Breast epithelium (tissue), 4 donors: ENCODE results near the gene CFL1. TPM values are rescaled to one million over a fixed set of nuclear protein-coding genes. Genes with fewer than 3 reads are reported as not detected.
"Not testable (repeated sequence)": the region's sequence is repeated elsewhere in the genome, so short reads cannot be mapped to it uniquely, and the experiment has no call there.

Experiments
- DNase-seq, 2 donors: peaks; one replicate each; pipeline ENCODE4 v3.0.0-alpha.2; 2019; ENCODE audit warnings: low spot score in 2 of 2
- H3K27ac ChIP-seq, 2 donors: fragments of 200-600 bp; sonication (generic) in 1 of 2; one replicate each; pipeline ENCODE4 v1.5.1; 2016 to 2019; ENCODE audit warnings: mild to moderate bottlenecking in 1 of 2
- H3K27me3 ChIP-seq, 2 donors: fragments of 200-600 bp; sonication (generic) in 1 of 2; one replicate each; pipeline versions ENCODE4 v1.5.1 to v1.6.0; 2017 to 2019; ENCODE audit warnings: control low read depth in 1 of 2, mild to moderate bottlenecking in 1 of 2
- H3K36me3 ChIP-seq: fragments of 200-600 bp; one replicate; pipeline ENCODE4 v1.5.1; 2019
- H3K4me1 ChIP-seq, 2 donors: fragments of 200-600 bp; sonication (generic); one replicate each; pipeline ENCODE4 v1.5.1; 2016 to 2019; ENCODE audit warnings: control low read depth in 1 of 2
- H3K4me3 ChIP-seq, 3 donors: fragments of 200-600 bp; sonication (generic); 1 replicate in 2 of 3; 2 replicates in 1 of 3; pipeline ENCODE4 v1.5.1; 2016 to 2019; ENCODE audit warnings: mild to moderate bottlenecking in 3 of 3, moderate library complexity in 2 of 3
- H3K9me3 ChIP-seq, 2 donors: fragments of 200-600 bp; sonication (generic) in 1 of 2; one replicate each; pipeline ENCODE4 v1.5.1; 2016 to 2019; ENCODE audit warnings: control low read depth in 1 of 2
- POLR2A ChIP-seq: fragments of 450-650 bp; IDR thresholded peaks from one replicate; pipeline ENCODE4 v1.6.1; 2016; ENCODE audit warnings: antibody characterized with exemption, mild to moderate bottlenecking, moderate library complexity
- POLR2AphosphoS5 ChIP-seq, 3 donors: sonication (generic); formaldehyde crosslinking; IDR thresholded peaks; one replicate each; pipeline ENCODE4 v1.6.1; 2017; ENCODE audit warnings: antibody characterized with exemption in 3 of 3
- intact Hi-C: fragments of 100-400 bp; cut with DNase I; formaldehyde crosslinking; loops from one replicate; pipeline ENCODE4 v1.15.1; 2023; ENCODE audit warnings: low total_unique reads
- total RNA-seq, 3 donors: library from RNA; depleted of rRNA; stranded (reverse); fragments of >200 nt; gene quantifications; one replicate each; pipeline ENCODE4 v1.1.0, GENCODE V29; 2016
- TF ChIP-seq, protein P1 (sequence below), 3 donors: fragments of 450-650 bp; IDR thresholded peaks; one replicate each; pipeline ENCODE4 v1.5.1; 2016 to 2017; ENCODE audit warnings: antibody characterized with exemption in 3 of 3, mild to moderate bottlenecking in 3 of 3, moderate library complexity in 3 of 3

The CFL1 gene
- total RNA-seq, 3 donors from 2014 or later, result 407 to 564 (median 453) TPM

DNA sequence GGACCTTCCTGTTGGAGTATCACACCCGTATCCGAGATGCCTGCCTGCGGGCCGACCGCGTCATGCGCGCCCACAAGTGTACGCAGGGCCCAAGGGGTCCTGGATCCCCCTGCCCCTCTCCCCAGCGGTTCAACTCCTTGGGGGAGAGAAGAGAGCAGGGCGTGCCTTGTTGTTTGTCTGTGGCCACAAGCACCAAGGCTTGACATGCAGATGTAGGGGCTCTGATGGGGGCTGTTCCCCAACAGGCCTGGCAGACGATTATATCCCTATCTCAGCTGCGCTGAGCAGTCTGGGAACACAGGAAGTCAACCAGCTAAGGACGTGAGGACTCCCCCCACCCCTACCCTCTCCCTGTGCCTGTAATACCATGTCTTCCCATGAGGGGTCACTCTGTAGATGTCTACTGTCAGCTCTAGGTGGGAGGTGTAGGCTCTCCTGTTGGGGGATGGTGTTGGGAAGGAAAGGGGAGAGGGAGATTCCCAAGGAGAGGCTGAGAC lies 6.8 kb downstream of the CFL1 start:
- Histone ChIP-seq H3K9me3 (peaks cover 0 to 8% of the 10 kb centered on the region in 2 donors), H3K36me3 (no peaks in the 10 kb centered on the region), H3K4me3 (no peak overlapping the region), H3K27me3 (no peaks in the 10 kb centered on the region), H3K4me1 (peaks cover 3 to 5% of the 10 kb centered on the region in 2 donors), H3K27ac (no peak overlapping the region)
- DNase-seq, result no peak
- intact Hi-C loops, result no loop called here
- no peak for TF ChIP-seq POLR2AphosphoS5 (IDR thresholded peaks at IDR 0.05)

DNA sequence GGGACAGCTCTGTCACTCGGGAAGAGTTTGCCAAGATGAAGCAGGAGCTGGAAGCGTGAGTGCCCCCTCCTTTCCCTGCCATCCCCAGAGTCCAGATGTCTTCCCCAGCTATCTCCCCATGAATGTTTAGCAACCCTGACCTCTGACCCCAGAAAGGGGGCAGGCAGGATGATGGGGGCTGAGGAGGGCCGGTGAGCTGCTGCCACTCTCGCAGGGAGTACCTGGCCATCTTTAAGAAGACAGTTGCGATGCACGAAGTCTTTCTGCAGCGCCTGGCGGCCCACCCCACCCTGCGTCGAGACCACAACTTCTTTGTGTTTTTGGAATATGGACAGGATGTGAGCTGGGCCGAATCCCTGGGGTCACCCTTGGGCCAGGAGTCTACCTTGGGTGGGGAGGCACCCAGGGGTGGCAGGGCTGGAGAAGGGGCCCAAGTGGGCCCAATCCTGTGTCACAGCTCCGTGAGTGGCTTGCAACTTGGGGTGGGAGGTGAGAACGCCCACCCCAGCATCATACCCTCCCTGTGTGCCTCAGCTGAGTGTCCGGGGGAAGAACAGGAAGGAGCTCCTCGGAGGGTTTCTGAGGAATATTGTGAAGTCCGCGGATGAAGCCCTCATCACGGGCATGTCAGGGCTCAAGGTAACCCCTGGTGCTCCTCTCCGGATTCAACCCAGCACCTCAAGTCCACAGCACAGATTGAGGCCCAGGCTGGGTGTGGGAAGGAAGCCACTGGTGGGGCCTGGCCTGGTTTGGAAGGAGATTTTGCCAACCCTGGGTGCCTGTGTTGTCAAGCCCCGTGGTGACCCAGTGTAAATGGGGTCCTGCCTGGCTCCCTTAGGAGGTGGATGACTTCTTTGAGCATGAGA lies 7.5 kb downstream of the CFL1 start:
- Histone ChIP-seq H3K9me3 (peaks cover 0 to 8% of the 10 kb centered on the region in 2 donors), H3K4me3 (no peak overlapping the region), H3K27ac (no peak overlapping the region), H3K27me3 (no peaks in the 10 kb centered on the region), H3K36me3 (no peaks in the 10 kb centered on the region), H3K4me1 (peaks cover 0 to 1% of the 10 kb centered on the region in 2 donors)
- intact Hi-C loops, result no loop called here
- no peak for DNase-seq
- no peak for TF ChIP-seq POLR2AphosphoS5 (IDR thresholded peaks at IDR 0.05)
- TF ChIP-seq, protein P1, sequence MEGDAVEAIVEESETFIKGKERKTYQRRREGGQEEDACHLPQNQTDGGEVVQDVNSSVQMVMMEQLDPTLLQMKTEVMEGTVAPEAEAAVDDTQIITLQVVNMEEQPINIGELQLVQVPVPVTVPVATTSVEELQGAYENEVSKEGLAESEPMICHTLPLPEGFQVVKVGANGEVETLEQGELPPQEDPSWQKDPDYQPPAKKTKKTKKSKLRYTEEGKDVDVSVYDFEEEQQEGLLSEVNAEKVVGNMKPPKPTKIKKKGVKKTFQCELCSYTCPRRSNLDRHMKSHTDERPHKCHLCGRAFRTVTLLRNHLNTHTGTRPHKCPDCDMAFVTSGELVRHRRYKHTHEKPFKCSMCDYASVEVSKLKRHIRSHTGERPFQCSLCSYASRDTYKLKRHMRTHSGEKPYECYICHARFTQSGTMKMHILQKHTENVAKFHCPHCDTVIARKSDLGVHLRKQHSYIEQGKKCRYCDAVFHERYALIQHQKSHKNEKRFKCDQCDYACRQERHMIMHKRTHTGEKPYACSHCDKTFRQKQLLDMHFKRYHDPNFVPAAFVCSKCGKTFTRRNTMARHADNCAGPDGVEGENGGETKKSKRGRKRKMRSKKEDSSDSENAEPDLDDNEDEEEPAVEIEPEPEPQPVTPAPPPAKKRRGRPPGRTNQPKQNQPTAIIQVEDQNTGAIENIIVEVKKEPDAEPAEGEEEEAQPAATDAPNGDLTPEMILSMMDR (IDR thresholded peaks at IDR 0.05), result no peak

DNA sequence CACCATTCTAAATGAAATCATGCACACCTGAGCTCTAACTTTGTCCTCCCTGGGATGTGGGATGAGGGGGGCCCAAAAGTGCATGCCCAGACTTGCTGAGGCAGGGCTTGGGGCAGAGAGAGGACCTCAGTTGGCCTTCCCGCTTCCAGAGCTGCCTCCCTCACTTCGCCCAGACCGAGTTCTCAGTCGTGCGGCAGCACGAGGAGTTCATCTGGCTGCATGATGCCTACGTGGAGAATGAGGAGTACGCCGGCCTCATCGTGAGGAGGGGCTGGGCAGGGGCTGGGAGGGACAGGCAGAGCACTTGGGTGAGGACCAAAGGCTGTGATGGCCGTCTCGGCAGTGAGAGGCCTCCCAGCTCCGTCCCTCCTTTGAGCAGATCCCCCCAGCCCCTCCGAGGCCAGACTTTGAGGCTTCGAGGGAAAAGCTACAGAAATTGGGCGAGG lies 8.2 kb downstream of the CFL1 start:
- DNase-seq, result no peak
- TF ChIP-seq POLR2AphosphoS5 (IDR thresholded peaks at IDR 0.05) (no peak), POLR2A (no peak)
- TF ChIP-seq, protein P1 (IDR thresholded peaks at IDR 0.05), result no peak

GRCh38 chr11:65849366-65849765 lies 8.6 kb downstream of the CFL1 start:
- Histone ChIP-seq H3K27ac (no peak overlapping the region), H3K4me3 (no peak overlapping the region), H3K4me1 (no peaks in the 10 kb centered on the region), H3K9me3 (peaks cover 0 to 8% of the 10 kb centered on the region in 2 donors), H3K36me3 (no peaks in the 10 kb centered on the region), H3K27me3 (no peaks in the 10 kb centered on the region)
- DNase-seq, result no peak
- intact Hi-C loops, result loop anchor here (5.0 kb wide), 1 partner anchor 697 kb away; no protein-coding TSS in a partner anchor
- TF ChIP-seq POLR2A, result no peak
- no peak for TF ChIP-seq POLR2AphosphoS5 (IDR thresholded peaks at IDR 0.05)
- TF ChIP-seq, protein P1 (IDR thresholded peaks at IDR 0.05), result no peak

More for the DNA sequence above, 8.2 kb downstream of the CFL1 start:
- intact Hi-C loops, result loop anchor here (5.0 kb wide), 1 partner anchor 697 kb away; no protein-coding TSS in a partner anchor
- H3K4me1 ChIP-seq, result no peaks in the 10 kb centered on the region
- no peak overlapping the region for H3K4me3 ChIP-seq
- H3K27ac ChIP-seq, result no peak overlapping the region
- H3K36me3 ChIP-seq, result no peaks in the 10 kb centered on the region
- H3K9me3 ChIP-seq, result peaks cover 0 to 8% of the 10 kb centered on the region in 2 donors
- H3K27me3 ChIP-seq, result no peaks in the 10 kb centered on the region

DNA sequence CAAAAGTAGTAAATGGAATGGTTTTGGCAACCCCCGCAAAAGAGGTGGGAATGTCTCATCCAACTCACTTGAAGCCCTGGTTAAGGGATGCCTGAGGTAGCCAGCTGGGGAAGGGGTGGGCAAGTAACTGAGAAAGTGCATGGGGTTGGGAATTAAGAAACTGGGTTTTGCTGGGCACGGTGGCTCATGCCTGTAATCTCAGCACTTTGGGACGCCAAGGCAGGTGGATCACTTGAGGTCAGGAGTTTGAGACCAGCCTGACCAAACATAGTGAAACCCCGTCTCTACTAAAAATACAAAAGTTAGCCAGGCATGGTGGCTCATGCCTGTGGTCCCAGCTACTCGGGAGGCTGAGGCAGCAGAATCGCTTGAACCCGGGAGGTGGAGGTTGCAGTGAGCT lies 9.3 kb downstream of the CFL1 start:
- H3K9me3 ChIP-seq, H3K36me3 ChIP-seq, H3K27ac ChIP-seq, DNase-seq, H3K27me3 ChIP-seq, H3K4me3 ChIP-seq, H3K4me1 ChIP-seq: not testable (repeated sequence)
- intact Hi-C loops, result loop anchor here (5.0 kb wide), 1 partner anchor 696 kb away; no protein-coding TSS in a partner anchor

DNA sequence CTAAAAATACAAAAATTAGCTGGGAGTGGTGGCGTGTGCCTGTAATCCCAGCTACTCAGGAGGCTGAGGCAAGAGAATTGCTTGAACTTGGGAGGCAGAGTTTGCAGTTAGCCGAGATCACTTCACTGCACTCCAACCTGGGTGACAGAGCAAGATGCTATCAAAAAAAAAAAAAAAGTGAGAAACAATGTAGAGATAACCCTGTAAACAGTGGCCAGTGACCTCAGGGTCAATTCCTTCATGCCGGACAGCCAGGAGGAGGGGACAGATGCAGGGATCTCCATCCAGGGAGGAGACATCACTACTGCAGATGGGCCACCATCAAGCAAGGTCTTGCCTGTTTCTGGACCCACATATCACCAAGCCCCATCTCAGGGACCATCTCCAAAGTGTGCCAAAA lies 10.2 kb downstream of the CFL1 start:
- H3K4me3 ChIP-seq, result no peak overlapping the region
- H3K4me1 ChIP-seq, result no peaks in the 10 kb centered on the region
- H3K27ac ChIP-seq, result no peak overlapping the region
- no peak for DNase-seq
- peaks cover 0 to 8% of the 10 kb centered on the region in 2 donors for H3K9me3 ChIP-seq
- TF ChIP-seq POLR2AphosphoS5 (IDR thresholded peaks at IDR 0.05) (no peak), POLR2A (no peak)
- TF ChIP-seq, protein P1 (IDR thresholded peaks at IDR 0.05), result no peak
- no peaks in the 10 kb centered on the region for H3K27me3 ChIP-seq
- intact Hi-C loops, result loop anchor here (5.0 kb wide), 1 partner anchor 695 kb away; no protein-coding TSS in a partner anchor
- H3K36me3 ChIP-seq, result no peaks in the 10 kb centered on the region
